Calu3 (cell line): ENCODE measurements around the gene C1orf35. TPM values are rescaled to one million over a fixed set of nuclear protein-coding genes. Genes with fewer than 3 reads are reported as not detected.

ENCODE experiments used
- BruUV-seq: library from RNA; stranded (reverse); fragments of 400-500 nt; replicated peaks from 2 replicates; lab custom pipeline; 2021; lab: Mats Ljungman, UMichigan
- CTCF ChIA-PET: fragments of 300-600 bp; sonication (Branson Sonifier 250); formaldehyde crosslinking; loops from one replicate; lab custom pipeline; 2022; ENCODE audit warnings: antibody characterized with exemption; lab: Charles Lee
- DNase-seq: peaks from one replicate; pipeline ENCODE4 v3.0.0; 2022
- H3K27ac Mint-ChIP-seq: one replicate; pipeline ENCODE4 v1.8.0; 2022; ENCODE audit warnings: mixed read lengths; ENCODE audit not compliant: unreplicated experiment
- H3K27me3 Mint-ChIP-seq: one replicate; pipeline ENCODE4 v1.8.0; 2022; ENCODE audit warnings: mixed read lengths; ENCODE audit not compliant: unreplicated experiment
- H3K36me3 Mint-ChIP-seq: one replicate; pipeline ENCODE4 v1.8.0; 2022; ENCODE audit warnings: mild to moderate bottlenecking, moderate library complexity, mixed read lengths; ENCODE audit not compliant: insufficient read depth, unreplicated experiment
- H3K4me1 Mint-ChIP-seq: one replicate; pipeline ENCODE4 v1.8.0; 2022; ENCODE audit warnings: mild to moderate bottlenecking, low read depth, mixed read lengths; ENCODE audit not compliant: unreplicated experiment
- H3K4me3 Mint-ChIP-seq: one replicate; pipeline ENCODE4 v1.8.0; 2022; ENCODE audit warnings: mild to moderate bottlenecking, low read depth, moderate library complexity, mixed read lengths; ENCODE audit not compliant: unreplicated experiment
- H3K9me3 Mint-ChIP-seq: one replicate; pipeline ENCODE4 v1.8.0; 2022; ENCODE audit warnings: low read depth, mixed read lengths; ENCODE audit not compliant: unreplicated experiment
- CTCF ChIP-seq: fragments of 200-600 bp; IDR thresholded peaks from one replicate; pipeline ENCODE4 v1.8.0; 2022; ENCODE audit warnings: antibody characterized with exemption; ENCODE audit not compliant: unreplicated experiment
- intact Hi-C: fragments of 100-400 bp; cut with micrococcal nuclease; formaldehyde crosslinking; loops from one replicate; pipeline ENCODE4 v1.10.0; 2022; ENCODE audit not compliant: unreplicated experiment
- total RNA-seq: library from RNA; stranded (reverse); gene quantifications from 2 replicates; pipeline ENCODE4 v1.2.3, GENCODE V29; 2022

The C1orf35 gene
- total RNA-seq, 1 experiment from 2014 or later = 38.1 TPM

GRCh38 chr1:228147151-228147693 is 44.1 kb upstream of the C1orf35 start:
- Mint-ChIP-seq H3K27me3 (no peaks in the 10 kb centered on the region), H3K9me3 (no peaks in the 10 kb centered on the region), H3K4me1 (peaks cover 20% of the 10 kb centered on the region), H3K4me3 (no peak overlapping the region), H3K27ac (no peak overlapping the region), H3K36me3 (peaks cover 50% of the 10 kb centered on the region)
- intact Hi-C loops = no loop called here
- no peak for DNase-seq
- CTCF ChIA-PET = no interaction called here
- BruUV-seq = no TSS peak
- no peak for TF ChIP-seq CTCF

- intact Hi-C loops = no loop called here
- CTCF ChIA-PET = no interaction called here
- Mint-ChIP-seq H3K36me3 (peaks cover 56% of the 10 kb centered on the region), H3K27me3 (no peaks in the 10 kb centered on the region), H3K4me3 (no peak overlapping the region), H3K9me3 (no peaks in the 10 kb centered on the region), H3K4me1 (peaks cover 20% of the 10 kb centered on the region), H3K27ac (no peak overlapping the region)
- TF ChIP-seq CTCF = no peak
- BruUV-seq = no TSS peak
- no peak for DNase-seq
Observed at GRCh38 chr1:228146417-228147150, 43.5 kb upstream of the C1orf35 start.

GRCh38 chr1:228145463-228146416 is 42.6 kb upstream of the C1orf35 start:
- CTCF ChIA-PET = no interaction called here
- H3K4me1 Mint-ChIP-seq = peaks cover 20% of the 10 kb centered on the region
- DNase-seq = no peak
- intact Hi-C loops = no loop called here
- H3K4me3 Mint-ChIP-seq = no peak overlapping the region
- H3K36me3 Mint-ChIP-seq = peaks cover 65% of the 10 kb centered on the region
- H3K27me3 Mint-ChIP-seq = no peaks in the 10 kb centered on the region
- no peak overlapping the region for H3K27ac Mint-ChIP-seq
- H3K9me3 Mint-ChIP-seq = no peaks in the 10 kb centered on the region
- TF ChIP-seq CTCF = no peak
- BruUV-seq = no TSS peak

GRCh38 chr1:228144993-228145343 is 41.8 kb upstream of the C1orf35 start:
- Mint-ChIP-seq H3K27me3 (no peaks in the 10 kb centered on the region), H3K27ac (no peak overlapping the region), H3K9me3 (no peaks in the 10 kb centered on the region), H3K4me3 (no peak overlapping the region), H3K4me1 (peaks cover 20% of the 10 kb centered on the region), H3K36me3 (peaks cover 65% of the 10 kb centered on the region)
- CTCF ChIA-PET = interaction anchor here (1.0 kb wide), 1 partner anchor 20 kb away, joined by 3 read pairs; the partner anchor contains the start of gene IBA57
- no peak for TF ChIP-seq CTCF
- DNase-seq = no peak
- intact Hi-C loops = no loop called here
- no TSS peak for BruUV-seq
